ENCODE measurements around the gene CPPED1.

Gene CPPED1

GRCh38 chr16:12750554-12750918, 53.2 kb downstream of the CPPED1 start:
- POLR2A ChIA-PET = no interaction called here
- CTCF ChIA-PET = no interaction called here
- no peaks in the 10 kb centered on the region for H3K36me3 ChIP-seq (ENCODE audit: control insufficient read depth in 2 of 2, insufficient read depth in 1 of 2, low read length in 2 of 2)

DNA sequence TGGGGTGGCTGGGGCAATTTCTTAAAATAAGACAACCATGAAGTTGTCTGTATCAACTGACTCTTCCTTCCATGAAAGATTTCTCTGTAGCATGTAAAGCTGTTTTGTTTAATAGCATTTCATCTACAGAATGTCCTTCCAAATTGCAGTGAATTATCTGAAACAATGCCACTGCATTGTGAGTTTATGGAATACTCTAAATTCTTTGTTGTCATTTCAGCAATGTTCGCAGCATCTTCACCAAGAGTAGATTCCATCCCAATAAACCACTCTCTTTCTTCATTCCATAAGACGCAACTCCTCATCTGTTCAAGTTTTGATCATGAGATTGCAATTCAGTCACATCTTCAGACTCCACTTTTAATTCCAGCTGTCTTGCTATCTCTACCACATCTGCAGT, 54.6 kb downstream of the CPPED1 start:
- CTCF ChIA-PET = no interaction called here
- Histone ChIP-seq H3K9me3 (ENCODE audit: control insufficient read depth, insufficient read depth, low read depth, low read length) (no peaks in the 10 kb centered on the region), H3K27ac (ENCODE audit: extremely low read depth, low read depth, low read length) (no peak overlapping the region), H3K36me3 (ENCODE audit: control insufficient read depth in 2 of 2, insufficient read depth in 1 of 2, low read length in 2 of 2) (no peaks in the 10 kb centered on the region), H3K4me1 (ENCODE audit: control insufficient read depth, insufficient read depth, low read length) (no peaks in the 10 kb centered on the region), H3K4me3 (ENCODE audit: low read depth, low read length) (no peak overlapping the region)
- POLR2A ChIA-PET = no interaction called here
- TF ChIP-seq ZNF624 (tag by site-specific recombination; IDR thresholded peaks at IDR 0.05) (no peak), SP7 (tag by site-specific recombination; IDR thresholded peaks at IDR 0.05) (no peak), ZSCAN16 (tag by site-specific recombination; IDR thresholded peaks at IDR 0.05) (no peak), ZFP69B (tag by site-specific recombination; IDR thresholded peaks at IDR 0.05) (no peak), PRDM1 (tag by site-specific recombination; IDR thresholded peaks at IDR 0.05) (no peak)
- TF ChIP-seq, protein P1, sequence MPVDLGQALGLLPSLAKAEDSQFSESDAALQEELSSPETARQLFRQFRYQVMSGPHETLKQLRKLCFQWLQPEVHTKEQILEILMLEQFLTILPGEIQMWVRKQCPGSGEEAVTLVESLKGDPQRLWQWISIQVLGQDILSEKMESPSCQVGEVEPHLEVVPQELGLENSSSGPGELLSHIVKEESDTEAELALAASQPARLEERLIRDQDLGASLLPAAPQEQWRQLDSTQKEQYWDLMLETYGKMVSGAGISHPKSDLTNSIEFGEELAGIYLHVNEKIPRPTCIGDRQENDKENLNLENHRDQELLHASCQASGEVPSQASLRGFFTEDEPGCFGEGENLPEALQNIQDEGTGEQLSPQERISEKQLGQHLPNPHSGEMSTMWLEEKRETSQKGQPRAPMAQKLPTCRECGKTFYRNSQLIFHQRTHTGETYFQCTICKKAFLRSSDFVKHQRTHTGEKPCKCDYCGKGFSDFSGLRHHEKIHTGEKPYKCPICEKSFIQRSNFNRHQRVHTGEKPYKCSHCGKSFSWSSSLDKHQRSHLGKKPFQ (tag by site-specific recombination; IDR thresholded peaks at IDR 0.05) = no peak

More at GRCh38 chr16:12750554-12750918, 53.2 kb downstream of the CPPED1 start:
- H3K9me3 ChIP-seq (ENCODE audit: control insufficient read depth, insufficient read depth, low read depth, low read length) = no peaks in the 10 kb centered on the region
- H3K4me1 ChIP-seq (ENCODE audit: control insufficient read depth, insufficient read depth, low read length) = no peaks in the 10 kb centered on the region
- no peak overlapping the region for H3K4me3 ChIP-seq (ENCODE audit: low read depth, low read length)
- no peak overlapping the region for H3K27ac ChIP-seq (ENCODE audit: extremely low read depth, low read depth, low read length)
- TF ChIP-seq ZNF174 (tag by site-specific recombination; IDR thresholded peaks at IDR 0.05) (no peak), ZFP69B (tag by site-specific recombination; IDR thresholded peaks at IDR 0.05) (no peak), ZSCAN5A (tag by site-specific recombination; IDR thresholded peaks at IDR 0.05) (no peak), ZNF626 (tag by site-specific recombination; IDR thresholded peaks at IDR 0.05) (no peak), SETDB1 (IDR thresholded peaks at IDR 0.05; ENCODE audit: insufficient read length, low read length) (no peak), ZNF530 (tag by site-specific recombination; IDR thresholded peaks at IDR 0.05; ENCODE audit: low read depth) (no peak), ZBTB49 (tag by site-specific recombination; IDR thresholded peaks at IDR 0.05; ENCODE audit: low read depth) (no peak), ZNF621 (tag by site-specific recombination; IDR thresholded peaks at IDR 0.05) (no peak), ZBTB10 (tag by site-specific recombination; IDR thresholded peaks at IDR 0.05) (no peak), ZNF157 (tag by site-specific recombination; IDR thresholded peaks at IDR 0.05) (no peak), ZNF394 (tag by site-specific recombination; IDR thresholded peaks at IDR 0.05; ENCODE audit: borderline replicate concordance) (no peak), ZNF560 (tag by site-specific recombination; IDR thresholded peaks at IDR 0.05; ENCODE audit: borderline replicate concordance) (no peak), ZNF10 (tag by site-specific recombination; IDR thresholded peaks at IDR 0.05) (no peak)
